Testis (tissue), 3 donors: Measurements from ENCODE around the gene OR1F1. TPM values are rescaled to one million over a fixed set of nuclear protein-coding genes. Genes with fewer than 3 reads are reported as not detected.

Source experiments
- DNase-seq: peaks from one replicate; pipeline ENCODE4 v3.0.0-alpha.2; 2019
- H3K27ac ChIP-seq, 2 donors: fragments of 200-600 bp; sonication (generic); one replicate each; pipeline ENCODE4 v1.5.1; 2019
- H3K27me3 ChIP-seq: fragments of 200-600 bp; sonication (generic); one replicate; pipeline ENCODE4 v1.5.1; 2019
- H3K36me3 ChIP-seq: fragments of 200-600 bp; sonication (generic); one replicate; pipeline ENCODE4 v1.5.1; 2017; ENCODE audit warnings: low read depth; ENCODE audit errors: missing control alignments
- H3K4me1 ChIP-seq: fragments of 200-600 bp; sonication (generic); one replicate; pipeline ENCODE4 v1.5.1; 2019
- H3K4me3 ChIP-seq, 2 donors: fragments of 200-600 bp; sonication (generic); one replicate each; pipeline ENCODE4 v1.5.1; 2017 to 2019
- H3K9me3 ChIP-seq: fragments of 200-600 bp; sonication (generic); one replicate; pipeline ENCODE4 v1.5.1; 2017
- CTCF ChIP-seq, 3 experiments: fragments of 450-650 bp in 2 of 3; fragments of 200-600 bp in 1 of 3; sonication (generic) in 1 of 3; IDR thresholded peaks; one replicate each; pipeline ENCODE4 v1.5.1; 2016 to 2019; ENCODE audit warnings: antibody characterized with exemption in 3 of 3, mild to moderate bottlenecking in 2 of 3, moderate library complexity in 1 of 3
- POLR2A ChIP-seq: fragments of 450-650 bp; IDR thresholded peaks from one replicate; pipeline ENCODE4 v1.6.1; 2017; ENCODE audit warnings: antibody characterized with exemption, mild to moderate bottlenecking, moderate library complexity
- WGBS, 2 donors: methylation state at CpG; one replicate each; pipeline ENCODE4 v1.1.5; 2018; 5-methylcytosine and 5-hydroxymethylcytosine counted together
- intact Hi-C: fragments of 100-400 bp; cut with DNase I; formaldehyde crosslinking; loops from one replicate; pipeline ENCODE4 v1.15.1; 2023; ENCODE audit warnings: low total_unique reads
- polyA plus RNA-seq: library from polyadenylated mRNA; stranded (reverse); fragments of 350-450 nt; fragmentation: Illumina TruSeq; extraction: RNeasy Lipid Tissue Mini Kit (QIAGEN cat#74804); gene quantifications from one replicate; pipeline ENCODE4 v1.2.3, GENCODE V29; 2014; ENCODE audit warnings: low read depth, low replicate concordance; ENCODE audit not compliant: insufficient read depth
- total RNA-seq, 2 donors: library from RNA; depleted of rRNA; stranded (reverse); fragments of >200 nt; gene quantifications; one replicate each; pipeline ENCODE4 v1.2.3, GENCODE V29; 2016

The OR1F1 gene
- total and polyA plus RNA-seq, 3 donors from 2014 or later = not detected

GRCh38 chr16:3214904-3215600, 27.0 kb downstream of the OR1F1 start:
- no peaks in the 10 kb centered on the region for H3K27me3 ChIP-seq
- no peak for TF ChIP-seq CTCF (IDR thresholded peaks at IDR 0.05)
- TF ChIP-seq POLR2A = no peak
- no peaks in the 10 kb centered on the region for H3K9me3 ChIP-seq
- H3K4me3 ChIP-seq = no peak overlapping the region
- DNase-seq = no peak
- no peak overlapping the region for H3K27ac ChIP-seq
- no peaks in the 10 kb centered on the region for H3K4me1 ChIP-seq
- intact Hi-C loops = no loop called here
- WGBS, 2 donors = 46 to 59% methylated on average over 7 of the region's 7 CpGs
- no peaks in the 10 kb centered on the region for H3K36me3 ChIP-seq

GRCh38 chr16:3215601-3216262, 27.7 kb downstream of the OR1F1 start:
- H3K4me3 ChIP-seq = no peak overlapping the region
- H3K9me3 ChIP-seq = no peaks in the 10 kb centered on the region
- DNase-seq = no peak
- intact Hi-C loops = no loop called here
- H3K27me3 ChIP-seq = no peaks in the 10 kb centered on the region
- no peak overlapping the region for H3K27ac ChIP-seq
- WGBS, 2 donors = 78 to 84% methylated on average over 9 to 11 of the region's 11 CpGs
- TF ChIP-seq CTCF (IDR thresholded peaks at IDR 0.05) (no peak), POLR2A (no peak)
- no peaks in the 10 kb centered on the region for H3K4me1 ChIP-seq
- no peaks in the 10 kb centered on the region for H3K36me3 ChIP-seq

GRCh38 chr16:3216263-3216640, 28.2 kb downstream of the OR1F1 start:
- no peaks in the 10 kb centered on the region for H3K4me1 ChIP-seq
- WGBS, 2 donors = 62 to 64% methylated on average over 3 of the region's 3 CpGs
- DNase-seq = no peak
- intact Hi-C loops = no loop called here
- H3K27me3 ChIP-seq = no peaks in the 10 kb centered on the region
- no peak overlapping the region for H3K27ac ChIP-seq
- no peaks in the 10 kb centered on the region for H3K36me3 ChIP-seq
- H3K9me3 ChIP-seq = no peaks in the 10 kb centered on the region
- TF ChIP-seq POLR2A = no peak
- TF ChIP-seq CTCF (IDR thresholded peaks at IDR 0.05) = no peak
- no peak overlapping the region for H3K4me3 ChIP-seq

GRCh38 chr16:3220839-3221238, 32.8 kb downstream of the OR1F1 start:
- Histone ChIP-seq H3K9me3 (no peaks in the 10 kb centered on the region), H3K4me3 (no peak overlapping the region), H3K27me3 (no peaks in the 10 kb centered on the region), H3K4me1 (no peaks in the 10 kb centered on the region), H3K36me3 (no peaks in the 10 kb centered on the region), H3K27ac (no peak overlapping the region)
- intact Hi-C loops = no loop called here
- WGBS, 2 donors = 76 to 84% methylated on average over 10 of the region's 10 CpGs
- DNase-seq = no peak
- no peak for TF ChIP-seq CTCF (IDR thresholded peaks at IDR 0.05)
- TF ChIP-seq POLR2A = no peak
